ENCODE data around the gene GPR26.

GRCh38 chr10:123729523-123729922, 63.4 kb downstream of the GPR26 start:
- TF ChIP-seq CTCF (IDR thresholded peaks at IDR 0.05) (no peak), POLR2A (IDR thresholded peaks at IDR 0.05) (no peak)
